Left lung (tissue), 10 donors: ENCODE results near the gene DDIAS. TPM values are rescaled to one million over a fixed set of nuclear protein-coding genes. Genes with fewer than 3 reads are reported as not detected.

Experiments used
- ATAC-seq: fragments of 200-7000 bp; cut with Tn5 transposase; one replicate; pipeline ENCODE4 v1.9.1; 2020; ENCODE audit warnings: moderate library complexity
- DNase-seq, 4 donors: peaks; one replicate each; pipeline ENCODE4 v3.0.0-alpha.2; 2013 to 2020
- H3K27ac ChIP-seq, 2 donors: fragments of 200-600 bp; sonication (generic) in 1 of 2; one replicate each; pipeline versions ENCODE4 v1.5.0 to v1.8.0; 2020 to 2021
- H3K27me3 ChIP-seq, 2 donors: fragments of 200-600 bp; sonication (generic) in 1 of 2; one replicate each; pipeline versions ENCODE4 v1.5.0 to v1.8.0; 2020 to 2021
- H3K36me3 ChIP-seq, 2 donors: fragments of 200-600 bp; sonication (generic) in 1 of 2; one replicate each; pipeline versions ENCODE4 v1.5.0 to v1.8.0; 2020 to 2021
- H3K4me1 ChIP-seq, 2 donors: fragments of 200-600 bp; one replicate each; pipeline ENCODE4 v1.8.0; 2021
- H3K4me3 ChIP-seq, 2 donors: fragments of 200-600 bp; sonication (generic) in 1 of 2; one replicate each; pipeline versions ENCODE4 v1.5.0 to v1.8.0; 2020 to 2021; ENCODE audit warnings: mild to moderate bottlenecking in 1 of 2
- H3K9me3 ChIP-seq, 2 donors: fragments of 200-600 bp; sonication (generic) in 1 of 2; one replicate each; pipeline versions ENCODE4 v1.5.0 to v1.8.0; 2020 to 2021
- CTCF ChIP-seq, 2 donors: fragments of 200-600 bp; sonication (generic) in 1 of 2; IDR thresholded peaks; one replicate each; pipeline versions ENCODE4 v1.5.0 to v1.8.0; 2021; ENCODE audit warnings: antibody characterized with exemption in 2 of 2
- intact Hi-C, 2 donors: fragments of 100-400 bp; cut with DNase I; formaldehyde crosslinking; loops; one replicate each; pipeline versions ENCODE4 v1.11.2 to v1.14.2; 2022
- polyA plus RNA-seq, 6 donors: library from polyadenylated mRNA; unstranded; fragments of 120-200 nt; gene quantifications; one replicate each; pipeline ENCODE4 v1.2.1, GENCODE V29; 2013; ENCODE audit not compliant: insufficient read length in 6 of 6
- total RNA-seq, 2 donors: library from RNA; stranded (reverse); fragmentation: NEBNext Ultra II Directional; extraction: Animal tissue kit (Norgen Biotek cat#: 25700); gene quantifications; one replicate each; pipeline ENCODE4 v1.2.1, GENCODE V29; 2021
- donor health status: DM: no; HTN: yes; CAD: no.
- donor health status: DM: no; HTN: no; CAD: no.

The DDIAS gene
- total and polyA plus RNA-seq, 8 donors, result 2.9 to 7.3 (median 5.3) TPM

DNA sequence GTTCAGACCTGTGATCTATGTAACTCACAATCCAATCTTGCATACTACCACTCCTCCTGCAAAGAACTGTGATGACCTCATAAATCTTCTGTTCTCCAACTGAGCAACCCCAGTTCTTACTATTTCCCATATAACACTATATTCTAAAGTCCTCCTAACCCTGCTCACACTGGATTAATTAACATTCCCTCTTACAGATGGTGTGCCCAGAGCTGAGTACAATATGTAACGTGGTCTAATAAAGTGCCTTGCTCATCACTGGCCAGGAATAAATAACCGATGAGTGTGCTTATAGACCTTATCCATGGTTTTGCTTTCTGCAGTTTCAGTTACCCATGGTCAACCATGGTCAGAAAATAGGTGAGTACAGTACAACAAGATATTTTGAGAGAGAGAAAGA lies 29.9 kb upstream of the DDIAS start:
- no peak overlapping the region for H3K27ac ChIP-seq
- H3K4me1 ChIP-seq, result peaks cover 6 to 30% of the 10 kb centered on the region in 2 donors
- no peak overlapping the region for H3K4me3 ChIP-seq
- no peaks in the 10 kb centered on the region for H3K36me3 ChIP-seq
- no peak for TF ChIP-seq CTCF (IDR thresholded peaks at IDR 0.05)
- no peak for DNase-seq
- intact Hi-C loops, result no loop called here
- H3K27me3 ChIP-seq, result no peaks in the 10 kb centered on the region
- no peak for ATAC-seq
- no peaks in the 10 kb centered on the region for H3K9me3 ChIP-seq

DNA sequence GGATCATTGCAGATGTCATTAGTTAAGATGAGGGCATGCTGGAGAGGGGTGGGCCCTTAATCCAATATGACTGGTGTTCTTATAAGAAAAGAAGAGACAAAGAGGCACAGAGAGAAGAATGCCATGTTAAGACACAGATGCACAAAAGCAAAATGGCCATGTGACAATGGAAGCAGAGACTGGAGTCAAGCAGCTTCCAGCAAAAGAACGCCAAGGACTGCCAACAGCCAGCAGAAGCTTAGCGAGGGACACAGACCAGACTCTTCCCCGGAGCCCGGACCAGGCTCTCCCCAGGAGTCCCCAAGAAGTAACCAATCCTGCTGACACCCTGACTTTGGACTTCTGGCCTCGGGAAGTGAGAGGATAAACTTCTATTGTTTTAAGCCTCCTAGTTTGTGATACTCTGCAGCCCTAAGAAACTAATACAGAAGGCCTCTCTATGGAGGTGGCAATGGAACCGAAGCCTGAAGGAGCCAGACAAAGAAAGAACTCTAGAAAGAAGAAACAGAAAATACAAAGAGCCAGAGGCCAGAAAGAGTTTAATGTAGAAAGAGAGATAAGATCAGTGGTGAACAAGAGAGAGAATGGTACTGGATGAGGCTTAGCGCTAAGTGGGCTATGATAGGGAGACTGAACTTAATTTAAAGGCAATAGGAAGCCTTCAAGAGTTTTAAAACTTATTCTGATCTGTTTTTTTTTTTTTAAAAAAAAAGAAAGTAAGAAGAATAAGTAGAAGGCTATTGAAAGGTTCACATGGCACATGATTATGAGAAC lies 29.0 kb upstream of the DDIAS start:
- H3K4me1 ChIP-seq, result peaks cover 6 to 26% of the 10 kb centered on the region in 2 donors
- H3K27ac ChIP-seq, result no peak overlapping the region
- ATAC-seq (no peak), DNase-seq (no peak)
- H3K36me3 ChIP-seq, result no peaks in the 10 kb centered on the region
- H3K4me3 ChIP-seq, result no peak overlapping the region
- H3K27me3 ChIP-seq, result no peaks in the 10 kb centered on the region
- intact Hi-C loops, result no loop called here
- H3K9me3 ChIP-seq, result no peaks in the 10 kb centered on the region
- TF ChIP-seq CTCF (IDR thresholded peaks at IDR 0.05), result no peak

DNA sequence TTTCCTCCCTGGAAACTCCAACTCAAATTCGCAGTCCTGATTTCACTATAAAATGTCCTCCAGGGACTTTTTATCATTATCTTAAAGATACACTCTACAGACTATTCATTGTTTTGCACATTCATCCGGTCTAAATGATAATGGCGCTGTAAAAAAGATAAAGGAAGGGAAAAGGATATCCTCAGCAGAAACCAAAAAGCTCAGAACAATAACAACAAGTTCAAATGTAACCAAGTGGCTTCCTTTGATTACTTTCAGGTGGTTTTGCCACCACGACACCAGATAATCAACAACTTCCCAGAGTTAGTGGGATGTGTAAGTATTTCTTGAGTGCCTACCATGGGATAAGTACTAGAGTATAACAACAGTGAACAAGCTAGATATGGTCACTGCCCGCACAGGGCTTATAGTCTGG lies 27.6 kb upstream of the DDIAS start:
- TF ChIP-seq CTCF (IDR thresholded peaks at IDR 0.05), result no peak
- no peaks in the 10 kb centered on the region for H3K36me3 ChIP-seq
- no peaks in the 10 kb centered on the region for H3K9me3 ChIP-seq
- H3K4me1 ChIP-seq, result peaks cover 6 to 17% of the 10 kb centered on the region in 2 donors
- H3K27ac ChIP-seq, result no peak overlapping the region
- intact Hi-C loops, result no loop called here
- no peak for DNase-seq
- ATAC-seq, result no peak
- no peak overlapping the region for H3K4me3 ChIP-seq
- H3K27me3 ChIP-seq, result no peaks in the 10 kb centered on the region

- H3K27me3 ChIP-seq, result no peaks in the 10 kb centered on the region
- intact Hi-C loops, result no loop called here
Observed at GRCh38 chr11:82874646-82875523, 26.7 kb upstream of the DDIAS start.

More at GRCh38 chr11:82874646-82875523, 26.7 kb upstream of the DDIAS start:
- H3K36me3 ChIP-seq, result no peaks in the 10 kb centered on the region
- H3K4me3 ChIP-seq, result no peak overlapping the region
- DNase-seq (no peak), ATAC-seq (no peak)
- peaks cover 1 to 8% of the 10 kb centered on the region in 2 donors for H3K4me1 ChIP-seq
- no peak for TF ChIP-seq CTCF (IDR thresholded peaks at IDR 0.05)
- no peak overlapping the region for H3K27ac ChIP-seq
- no peaks in the 10 kb centered on the region for H3K9me3 ChIP-seq
